OCI-LY1 (cell line): ENCODE measurements around the gene HRC.

ENCODE experiments used
- EZH2 ChIP-seq: fragments of 200-600 bp; sonication (generic), shearing (Covaris generic); IDR thresholded peaks from 2 replicates; pipeline ENCODE4 v1.8.0; 2017; ENCODE audit warnings: borderline replicate concordance, mixed run types, mild to moderate bottlenecking, antibody characterized with exemption, low read length, moderate library complexity, mixed read lengths
- TF ChIP-seq, protein P1 (sequence below): fragments of 200-600 bp; sonication (generic), shearing (Covaris generic); IDR thresholded peaks from 2 replicates; pipeline ENCODE4 v1.5.1; 2017; ENCODE audit warnings: mild to moderate bottlenecking, antibody characterized with exemption, low read length, moderate library complexity, mixed read lengths

DNA sequence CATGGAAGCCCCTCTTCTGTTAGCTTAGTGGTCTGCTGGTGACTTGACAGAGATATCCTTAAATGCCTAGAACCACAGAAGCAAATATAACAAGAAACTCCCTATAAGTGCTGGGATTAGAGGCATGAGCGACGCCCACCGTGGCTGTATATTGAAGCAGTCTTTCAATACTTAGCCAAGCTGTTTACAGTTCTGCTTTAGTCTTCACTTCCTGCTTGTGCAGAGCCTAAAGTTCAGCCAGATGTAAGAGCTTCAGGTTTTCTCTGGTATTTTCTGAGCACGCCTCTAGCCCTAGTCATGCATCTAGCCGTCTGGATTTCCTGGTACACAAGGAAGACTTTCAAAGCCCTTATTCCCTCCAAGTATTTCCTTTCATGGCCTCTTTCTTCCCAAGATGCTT lies 30.9 kb upstream of the HRC start:
- TF ChIP-seq, protein P1, sequence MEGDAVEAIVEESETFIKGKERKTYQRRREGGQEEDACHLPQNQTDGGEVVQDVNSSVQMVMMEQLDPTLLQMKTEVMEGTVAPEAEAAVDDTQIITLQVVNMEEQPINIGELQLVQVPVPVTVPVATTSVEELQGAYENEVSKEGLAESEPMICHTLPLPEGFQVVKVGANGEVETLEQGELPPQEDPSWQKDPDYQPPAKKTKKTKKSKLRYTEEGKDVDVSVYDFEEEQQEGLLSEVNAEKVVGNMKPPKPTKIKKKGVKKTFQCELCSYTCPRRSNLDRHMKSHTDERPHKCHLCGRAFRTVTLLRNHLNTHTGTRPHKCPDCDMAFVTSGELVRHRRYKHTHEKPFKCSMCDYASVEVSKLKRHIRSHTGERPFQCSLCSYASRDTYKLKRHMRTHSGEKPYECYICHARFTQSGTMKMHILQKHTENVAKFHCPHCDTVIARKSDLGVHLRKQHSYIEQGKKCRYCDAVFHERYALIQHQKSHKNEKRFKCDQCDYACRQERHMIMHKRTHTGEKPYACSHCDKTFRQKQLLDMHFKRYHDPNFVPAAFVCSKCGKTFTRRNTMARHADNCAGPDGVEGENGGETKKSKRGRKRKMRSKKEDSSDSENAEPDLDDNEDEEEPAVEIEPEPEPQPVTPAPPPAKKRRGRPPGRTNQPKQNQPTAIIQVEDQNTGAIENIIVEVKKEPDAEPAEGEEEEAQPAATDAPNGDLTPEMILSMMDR, result no peak
- TF ChIP-seq EZH2, result no peak
